ENCODE data around the gene MICB.

Gene MICB

DNA sequence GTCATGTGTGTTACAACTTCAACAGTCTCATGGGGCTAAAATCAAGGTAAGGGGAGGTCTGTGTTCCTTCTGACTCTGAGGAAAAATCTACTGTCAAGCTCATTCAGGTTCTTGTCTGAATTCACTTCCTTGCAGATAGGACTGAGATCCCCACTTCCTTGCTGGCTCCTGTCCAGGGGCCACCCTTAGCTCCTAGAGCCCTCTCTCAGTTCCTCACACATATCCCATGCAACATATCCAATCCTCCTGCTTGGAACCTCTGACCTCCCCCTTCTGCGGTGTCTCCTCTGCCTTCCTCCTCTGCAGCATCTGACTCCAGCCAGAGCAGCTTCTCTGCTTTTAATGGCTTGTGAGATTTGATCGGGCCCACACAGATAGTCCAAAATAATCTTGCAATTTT, 27.1 kb upstream of the MICB start:
- DNase-seq (ENCODE audit: low spot score) (no peak), ATAC-seq (ENCODE audit: low read depth) (no peak)

DNA sequence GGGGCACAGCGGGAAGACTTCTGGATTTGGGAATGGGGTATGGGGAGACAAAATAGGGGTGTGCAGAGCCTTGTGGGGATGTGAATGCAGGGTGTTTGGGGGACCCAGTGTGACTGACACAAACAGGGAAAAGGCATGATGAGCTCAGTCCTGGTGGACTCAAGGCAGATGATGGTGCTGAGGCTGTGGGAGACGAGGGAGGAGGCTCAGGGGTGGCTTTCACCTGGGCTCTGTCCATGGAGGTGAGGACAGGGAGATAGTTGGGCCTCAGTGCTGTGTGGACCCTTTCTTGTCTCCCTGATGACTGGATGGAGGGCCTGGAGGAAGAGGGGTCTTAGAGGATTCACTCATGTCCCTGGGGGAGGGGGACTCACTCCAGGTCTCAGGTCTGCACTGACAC, 26.2 kb upstream of the MICB start:
- no peak for ATAC-seq (ENCODE audit: low read depth)
- Histone ChIP-seq H3K4me3 (ENCODE audit: severe bottlenecking) (no peak overlapping the region), H3K36me3 (ENCODE audit: low read depth) (no peaks in the 10 kb centered on the region), H3K4me1 (ENCODE audit: insufficient read depth, poor library complexity, severe bottlenecking) (no peaks in the 10 kb centered on the region), H3K27me3 (ENCODE audit: insufficient read depth, poor library complexity, severe bottlenecking) (no peaks in the 10 kb centered on the region), H3K9me3 (ENCODE audit: severe bottlenecking) (no peaks in the 10 kb centered on the region), H3K27ac (ENCODE audit: poor library complexity, severe bottlenecking) (no peak overlapping the region)
- TF ChIP-seq, protein P1, sequence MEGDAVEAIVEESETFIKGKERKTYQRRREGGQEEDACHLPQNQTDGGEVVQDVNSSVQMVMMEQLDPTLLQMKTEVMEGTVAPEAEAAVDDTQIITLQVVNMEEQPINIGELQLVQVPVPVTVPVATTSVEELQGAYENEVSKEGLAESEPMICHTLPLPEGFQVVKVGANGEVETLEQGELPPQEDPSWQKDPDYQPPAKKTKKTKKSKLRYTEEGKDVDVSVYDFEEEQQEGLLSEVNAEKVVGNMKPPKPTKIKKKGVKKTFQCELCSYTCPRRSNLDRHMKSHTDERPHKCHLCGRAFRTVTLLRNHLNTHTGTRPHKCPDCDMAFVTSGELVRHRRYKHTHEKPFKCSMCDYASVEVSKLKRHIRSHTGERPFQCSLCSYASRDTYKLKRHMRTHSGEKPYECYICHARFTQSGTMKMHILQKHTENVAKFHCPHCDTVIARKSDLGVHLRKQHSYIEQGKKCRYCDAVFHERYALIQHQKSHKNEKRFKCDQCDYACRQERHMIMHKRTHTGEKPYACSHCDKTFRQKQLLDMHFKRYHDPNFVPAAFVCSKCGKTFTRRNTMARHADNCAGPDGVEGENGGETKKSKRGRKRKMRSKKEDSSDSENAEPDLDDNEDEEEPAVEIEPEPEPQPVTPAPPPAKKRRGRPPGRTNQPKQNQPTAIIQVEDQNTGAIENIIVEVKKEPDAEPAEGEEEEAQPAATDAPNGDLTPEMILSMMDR (IDR thresholded peaks at IDR 0.05; ENCODE audit: poor library complexity, severe bottlenecking): no peak
- no peak for DNase-seq (ENCODE audit: low spot score)

More for the DNA sequence above, 27.1 kb upstream of the MICB start:
- Histone ChIP-seq H3K27ac (ENCODE audit: poor library complexity, severe bottlenecking) (no peak overlapping the region), H3K9me3 (ENCODE audit: severe bottlenecking) (no peaks in the 10 kb centered on the region), H3K4me3 (ENCODE audit: severe bottlenecking) (no peak overlapping the region), H3K4me1 (ENCODE audit: insufficient read depth, poor library complexity, severe bottlenecking) (no peaks in the 10 kb centered on the region), H3K36me3 (ENCODE audit: low read depth) (no peaks in the 10 kb centered on the region), H3K27me3 (ENCODE audit: insufficient read depth, poor library complexity, severe bottlenecking) (no peaks in the 10 kb centered on the region)
- TF ChIP-seq, protein P1 (IDR thresholded peaks at IDR 0.05; ENCODE audit: poor library complexity, severe bottlenecking): no peak

DNA sequence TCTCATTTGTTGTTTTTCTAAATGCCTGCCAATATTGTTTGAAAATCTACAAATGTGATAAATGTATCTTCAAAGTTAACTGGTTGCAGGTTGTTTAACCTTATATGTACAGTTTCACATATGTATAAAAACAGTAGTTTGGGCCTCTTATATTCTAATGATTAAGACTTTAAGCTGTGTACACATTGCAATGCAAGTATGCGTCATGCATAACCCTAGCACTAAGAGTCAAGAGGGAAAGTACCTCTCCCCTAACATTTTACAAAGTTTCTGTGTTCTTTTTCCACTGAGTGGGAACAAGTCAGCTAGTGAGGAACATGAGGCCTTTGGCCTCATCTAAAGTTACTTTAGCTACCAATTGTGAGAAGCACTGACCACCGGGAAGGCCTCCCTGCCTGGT, 25.7 kb upstream of the MICB start:
- TF ChIP-seq, protein P1 (IDR thresholded peaks at IDR 0.05; ENCODE audit: poor library complexity, severe bottlenecking): no peak
- no peak overlapping the region for H3K4me3 ChIP-seq (ENCODE audit: severe bottlenecking)
- no peak overlapping the region for H3K27ac ChIP-seq (ENCODE audit: poor library complexity, severe bottlenecking)
- no peak for DNase-seq (ENCODE audit: low spot score)
- H3K4me1 ChIP-seq (ENCODE audit: insufficient read depth, poor library complexity, severe bottlenecking): no peaks in the 10 kb centered on the region
- H3K9me3 ChIP-seq (ENCODE audit: severe bottlenecking): no peaks in the 10 kb centered on the region
- H3K36me3 ChIP-seq (ENCODE audit: low read depth): no peaks in the 10 kb centered on the region
- ATAC-seq (ENCODE audit: low read depth): no peak
- H3K27me3 ChIP-seq (ENCODE audit: insufficient read depth, poor library complexity, severe bottlenecking): no peaks in the 10 kb centered on the region

DNA sequence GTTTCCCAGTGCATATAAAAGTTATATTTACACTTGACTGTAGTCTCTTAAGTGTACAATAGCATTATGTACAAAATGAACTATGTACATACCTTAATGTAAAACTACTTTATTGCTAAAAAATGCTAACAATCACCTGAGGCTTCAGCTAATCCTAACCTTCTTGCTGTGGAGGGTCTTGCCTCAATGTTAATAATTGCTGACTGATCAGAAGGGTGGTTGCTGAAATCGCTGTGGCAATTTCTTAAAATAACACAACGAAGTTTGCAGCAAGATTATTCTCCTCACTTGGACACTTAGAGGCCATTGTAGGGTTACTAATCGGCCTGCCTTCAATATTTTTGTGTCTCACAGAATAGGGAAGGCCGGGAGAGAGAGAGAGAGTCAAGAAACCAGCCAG, 24.7 kb upstream of the MICB start:
- Histone ChIP-seq H3K27me3 (ENCODE audit: insufficient read depth, poor library complexity, severe bottlenecking) (no peaks in the 10 kb centered on the region), H3K36me3 (ENCODE audit: low read depth) (no peaks in the 10 kb centered on the region), H3K27ac (ENCODE audit: poor library complexity, severe bottlenecking) (no peak overlapping the region), H3K4me1 (ENCODE audit: insufficient read depth, poor library complexity, severe bottlenecking) (no peaks in the 10 kb centered on the region), H3K4me3 (ENCODE audit: severe bottlenecking) (no peak overlapping the region), H3K9me3 (ENCODE audit: severe bottlenecking) (no peaks in the 10 kb centered on the region)
- ATAC-seq (ENCODE audit: low read depth) (no peak), DNase-seq (ENCODE audit: low spot score) (no peak)
- TF ChIP-seq, protein P1 (IDR thresholded peaks at IDR 0.05; ENCODE audit: poor library complexity, severe bottlenecking): no peak

DNA sequence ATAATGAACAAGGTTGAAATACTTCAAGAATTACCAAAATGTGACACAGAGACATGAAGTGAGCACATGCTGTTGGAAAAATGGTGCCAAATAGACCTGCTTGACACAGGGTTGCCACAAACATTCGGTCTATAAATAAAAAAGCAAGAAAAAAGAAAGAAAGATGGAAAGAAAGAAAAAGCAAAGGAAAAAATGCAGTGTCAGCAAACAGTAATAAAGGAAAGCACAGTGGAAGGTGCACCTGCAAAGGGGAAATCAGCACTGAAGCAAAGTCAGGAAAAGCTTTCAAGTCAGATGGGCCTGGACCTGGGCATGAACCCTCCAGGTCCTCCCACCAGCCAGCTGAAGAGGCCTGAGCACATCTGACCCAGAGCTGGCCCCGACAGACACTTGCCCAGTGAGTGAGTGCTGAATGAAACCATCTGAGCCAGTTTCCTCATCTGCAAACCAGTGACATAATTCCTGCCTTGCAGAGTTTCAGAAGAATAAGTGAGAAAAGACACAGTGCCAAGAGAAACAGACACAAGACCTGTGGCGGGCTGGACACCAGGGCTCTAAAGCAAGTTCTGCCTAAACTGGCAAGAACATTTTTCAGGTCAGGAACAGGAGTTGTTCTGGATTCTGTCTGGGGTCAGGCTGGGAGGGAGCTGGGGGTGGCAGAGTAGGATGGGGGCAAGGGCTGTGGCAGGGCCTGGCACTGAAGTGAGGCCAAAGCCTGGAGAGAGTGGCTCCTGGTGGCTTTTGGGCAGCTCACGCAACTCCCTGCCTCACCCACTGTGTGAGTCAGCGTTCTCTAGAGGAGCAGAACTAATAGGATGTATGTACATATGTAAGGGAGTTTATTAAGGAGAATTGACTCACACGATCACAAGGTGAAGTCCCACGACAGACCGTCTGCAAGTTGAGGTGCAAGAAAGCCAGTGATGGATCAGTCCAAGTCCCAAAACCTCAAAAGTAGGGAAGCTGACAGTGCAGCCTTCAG, 23.9 kb upstream of the MICB start:
- ATAC-seq (ENCODE audit: low read depth): peak; percentile 85
- Histone ChIP-seq H3K27ac (ENCODE audit: poor library complexity, severe bottlenecking) (no peak overlapping the region), H3K36me3 (ENCODE audit: low read depth) (no peaks in the 10 kb centered on the region), H3K4me1 (ENCODE audit: insufficient read depth, poor library complexity, severe bottlenecking) (no peaks in the 10 kb centered on the region), H3K27me3 (ENCODE audit: insufficient read depth, poor library complexity, severe bottlenecking) (no peaks in the 10 kb centered on the region), H3K9me3 (ENCODE audit: severe bottlenecking) (no peaks in the 10 kb centered on the region), H3K4me3 (ENCODE audit: severe bottlenecking) (no peak overlapping the region)
- TF ChIP-seq, protein P1 (IDR thresholded peaks at IDR 0.05; ENCODE audit: poor library complexity, severe bottlenecking): no peak
- no peak for DNase-seq (ENCODE audit: low spot score)

All from RWPE2 (cell line).